MCF 10A (cell line): Measurements from ENCODE around the gene CSAD. TPM values are rescaled to one million over a fixed set of nuclear protein-coding genes. Genes with fewer than 3 reads are reported as not detected.
A peak's percentile ranks its signal among the peaks of the same experiment; 100 is the strongest.

Source experiments
- BruUV-seq: library from RNA; stranded (reverse); fragments of 400-500 nt; replicated peaks from 2 replicates; lab custom pipeline; 2021; lab: Mats Ljungman, UMichigan
- CTCF ChIA-PET: fragments of 300-600 bp; sonication (Branson Sonifier 250); formaldehyde crosslinking; extraction: SDS; loops from one replicate; lab custom pipeline; 2021; ENCODE audit warnings: antibody characterized with exemption, inconsistent platforms; lab: Yijun Ruan, JAX
- POLR2A ChIA-PET: fragments of 300-600, 350-650 bp; sonication (Branson Sonifier 250); formaldehyde crosslinking; extraction: SDS; loops from one replicate; lab custom pipeline; 2020; ENCODE audit warnings: antibody characterized with exemption, inconsistent platforms; lab: Yijun Ruan, JAX
- DNase-seq: peaks from one replicate; pipeline ENCODE4 v3.0.0-alpha.2; 2018; ENCODE audit not compliant: unreplicated experiment
- H3K27ac Mint-ChIP-seq: one replicate; pipeline ENCODE4 v1.8.0; 2022; ENCODE audit warnings: mild to moderate bottlenecking, low read depth, mixed read lengths; ENCODE audit not compliant: unreplicated experiment
- H3K27me3 Mint-ChIP-seq: one replicate; pipeline ENCODE4 v1.8.0; 2022; ENCODE audit warnings: mixed read lengths; ENCODE audit not compliant: insufficient read depth, unreplicated experiment
- H3K36me3 Mint-ChIP-seq: one replicate; pipeline ENCODE4 v1.8.0; 2022; ENCODE audit warnings: mild to moderate bottlenecking, moderate library complexity, mixed read lengths; ENCODE audit not compliant: insufficient read depth, unreplicated experiment
- H3K4me1 Mint-ChIP-seq: one replicate; pipeline ENCODE4 v1.8.0; 2022; ENCODE audit warnings: mixed read lengths; ENCODE audit not compliant: insufficient read depth, unreplicated experiment
- H3K4me3 Mint-ChIP-seq: one replicate; pipeline ENCODE4 v1.8.0; 2022; ENCODE audit warnings: mild to moderate bottlenecking, moderate library complexity, mixed read lengths; ENCODE audit not compliant: unreplicated experiment
- H3K9me3 Mint-ChIP-seq: one replicate; pipeline ENCODE4 v1.8.0; 2022; ENCODE audit warnings: mixed read lengths; ENCODE audit not compliant: unreplicated experiment
- intact Hi-C: fragments of 100-400 bp; cut with micrococcal nuclease; formaldehyde crosslinking; loops from 2 replicates; pipeline ENCODE4 v1.14.1; 2022
- total RNA-seq: library from RNA; stranded (reverse); gene quantifications from 2 replicates; pipeline ENCODE4 v1.2.3, GENCODE V29; 2022
- TF ChIP-seq, protein P1 (sequence below): fragments of 200-600 bp; IDR thresholded peaks from one replicate; pipeline ENCODE4 v1.8.0; 2022; ENCODE audit warnings: antibody characterized with exemption, mild to moderate bottlenecking; ENCODE audit not compliant: unreplicated experiment

The CSAD gene
- total RNA-seq, 1 experiment from 2014 or later, result 22.7 TPM

DNA sequence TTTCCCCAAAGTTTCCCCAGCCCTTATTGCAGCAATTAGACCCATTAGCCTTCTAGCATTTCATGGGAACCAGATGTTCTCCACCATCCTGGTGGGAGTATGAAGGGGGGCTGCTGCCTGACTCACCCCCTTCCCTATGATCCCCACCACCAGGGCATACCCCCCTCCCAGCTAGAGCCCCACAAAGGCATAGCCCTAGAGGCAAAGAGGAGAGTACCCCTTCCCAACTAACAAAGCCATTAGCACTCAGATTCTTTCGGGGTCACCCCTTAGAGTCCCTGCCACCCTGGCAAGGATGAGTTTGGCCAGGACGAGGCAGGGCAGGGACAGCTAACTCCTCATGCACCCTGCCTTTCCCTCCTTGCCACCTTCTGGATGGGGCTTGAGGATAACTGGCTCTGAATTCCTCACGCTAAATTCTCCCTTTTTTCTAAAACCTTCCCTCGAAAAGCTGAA lies 42.1 kb upstream of the CSAD start:
- intact Hi-C loops, result no loop called here
- peaks cover 63% of the 10 kb centered on the region for H3K4me1 Mint-ChIP-seq
- CTCF ChIA-PET, result interaction anchor here (0.6 to 0.8 kb wide), 4 partner anchors 10 to 320 kb away, joined by 3 to 4 read pairs (median 3); no protein-coding TSS in a partner anchor
- POLR2A ChIA-PET, result interaction anchor here (0.6 to 3.7 kb wide), 6 partner anchors 9 to 76 kb away, joined by 3 to 18 read pairs (median 4); partner anchors contain the start of gene RARG
- no peaks in the 10 kb centered on the region for H3K27me3 Mint-ChIP-seq
- no TSS peak for BruUV-seq
- peak overlapping the region; percentile 19 for H3K4me3 Mint-ChIP-seq
- no peaks in the 10 kb centered on the region for H3K9me3 Mint-ChIP-seq
- TF ChIP-seq, protein P1, sequence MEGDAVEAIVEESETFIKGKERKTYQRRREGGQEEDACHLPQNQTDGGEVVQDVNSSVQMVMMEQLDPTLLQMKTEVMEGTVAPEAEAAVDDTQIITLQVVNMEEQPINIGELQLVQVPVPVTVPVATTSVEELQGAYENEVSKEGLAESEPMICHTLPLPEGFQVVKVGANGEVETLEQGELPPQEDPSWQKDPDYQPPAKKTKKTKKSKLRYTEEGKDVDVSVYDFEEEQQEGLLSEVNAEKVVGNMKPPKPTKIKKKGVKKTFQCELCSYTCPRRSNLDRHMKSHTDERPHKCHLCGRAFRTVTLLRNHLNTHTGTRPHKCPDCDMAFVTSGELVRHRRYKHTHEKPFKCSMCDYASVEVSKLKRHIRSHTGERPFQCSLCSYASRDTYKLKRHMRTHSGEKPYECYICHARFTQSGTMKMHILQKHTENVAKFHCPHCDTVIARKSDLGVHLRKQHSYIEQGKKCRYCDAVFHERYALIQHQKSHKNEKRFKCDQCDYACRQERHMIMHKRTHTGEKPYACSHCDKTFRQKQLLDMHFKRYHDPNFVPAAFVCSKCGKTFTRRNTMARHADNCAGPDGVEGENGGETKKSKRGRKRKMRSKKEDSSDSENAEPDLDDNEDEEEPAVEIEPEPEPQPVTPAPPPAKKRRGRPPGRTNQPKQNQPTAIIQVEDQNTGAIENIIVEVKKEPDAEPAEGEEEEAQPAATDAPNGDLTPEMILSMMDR, result no peak
- no peak for DNase-seq
- no peak overlapping the region for H3K27ac Mint-ChIP-seq
- H3K36me3 Mint-ChIP-seq, result peaks cover 27% of the 10 kb centered on the region

DNA sequence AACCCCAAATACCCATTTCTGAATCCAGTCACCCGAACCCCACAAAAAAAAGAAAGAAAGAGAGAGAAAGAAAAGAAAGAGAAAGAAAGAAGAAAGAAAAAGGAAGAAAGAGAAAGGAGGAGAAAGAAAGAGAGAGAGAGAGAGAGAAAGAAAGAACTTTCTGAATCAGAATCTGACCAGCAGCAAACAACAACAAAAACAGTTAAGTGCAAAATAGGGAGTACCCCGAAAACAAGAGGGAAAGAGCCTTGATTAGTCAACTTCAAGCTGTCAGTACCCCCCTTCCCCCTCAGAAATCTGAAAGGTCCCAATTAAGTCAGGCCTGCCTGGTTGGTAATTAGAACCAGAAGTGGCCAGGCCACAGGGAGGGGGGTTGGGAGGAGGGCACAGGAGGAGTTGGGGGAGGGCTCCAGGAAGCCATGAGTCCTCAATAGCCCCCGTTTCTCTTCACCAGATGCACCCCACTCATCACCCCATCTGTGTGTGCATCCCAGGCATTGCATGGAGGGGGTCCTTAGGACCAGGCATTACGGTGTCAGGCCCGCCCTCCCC lies 41.5 kb upstream of the CSAD start:
- Mint-ChIP-seq H3K4me3 (peak overlapping the region; percentile 83), H3K9me3 (no peaks in the 10 kb centered on the region), H3K27me3 (no peaks in the 10 kb centered on the region), H3K4me1 (peaks cover 68% of the 10 kb centered on the region), H3K36me3 (peaks cover 24% of the 10 kb centered on the region), H3K27ac (no peak overlapping the region)
- TF ChIP-seq, protein P1, result no peak
- intact Hi-C loops, result no loop called here
- ChIA-PET CTCF (interaction anchor here (0.6 to 0.8 kb wide), 3 partner anchors 43 to 123 kb away, joined by 3 to 4 read pairs (median 3); no protein-coding TSS in a partner anchor), POLR2A (interaction anchor here (1.4 to 3.7 kb wide), 3 partner anchors 9 to 29 kb away, joined by 5 to 18 read pairs (median 8); partner anchors contain the start of gene RARG)
- no TSS peak for BruUV-seq
- no peak for DNase-seq

DNA sequence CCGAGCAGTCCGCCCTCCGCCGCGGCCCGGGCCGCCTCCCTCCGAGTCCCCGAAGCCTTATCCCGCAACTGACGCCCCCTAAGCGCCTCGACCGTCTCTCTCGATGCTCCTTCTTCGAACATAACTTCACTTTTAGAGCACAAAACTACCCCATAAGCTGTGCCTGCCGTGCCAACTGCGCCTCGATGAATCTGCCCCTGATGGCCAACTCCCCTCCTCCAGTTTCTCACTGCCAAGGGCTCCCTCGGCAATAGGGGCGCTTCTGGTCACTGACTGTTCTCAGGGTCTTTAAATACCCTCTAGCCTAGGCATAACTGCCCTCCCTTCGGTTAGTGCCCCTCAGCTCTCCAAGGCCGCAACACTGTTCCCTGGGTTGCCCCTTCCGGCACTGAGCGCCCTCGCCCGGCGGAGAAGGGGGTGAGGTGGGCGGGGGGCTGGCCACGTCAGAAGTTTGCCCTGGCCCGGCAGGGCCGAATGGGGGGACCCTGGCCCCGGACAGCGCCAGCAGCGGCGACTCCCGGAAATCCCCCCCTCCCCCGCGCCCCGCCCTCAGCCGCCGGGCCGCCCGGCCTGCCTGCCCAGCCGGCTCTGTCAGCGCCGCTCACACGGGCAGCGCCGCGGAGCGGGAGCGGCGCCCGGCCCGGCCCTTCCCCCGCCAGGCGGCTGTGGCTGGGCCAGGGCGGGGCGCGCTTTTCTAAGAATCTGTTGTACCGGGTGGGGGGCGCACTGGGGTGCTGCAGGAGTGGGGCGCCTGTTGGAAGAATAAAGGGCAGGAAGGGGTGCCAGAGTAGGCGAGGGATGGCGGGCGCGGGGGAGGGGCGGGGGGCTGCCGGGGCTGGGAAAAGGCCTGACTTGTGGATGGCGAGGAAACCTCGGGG lies 40.7 kb upstream of the CSAD start:
- no TSS peak for BruUV-seq
- H3K36me3 Mint-ChIP-seq, result peaks cover 20% of the 10 kb centered on the region
- ChIA-PET POLR2A (interaction anchor here (0.6 to 4.9 kb wide), 9 partner anchors 10 to 100 kb away, joined by 3 to 43 read pairs (median 8); partner anchors contain the start of genes AAAS, CSAD, RARG and ZNF740), CTCF (no interaction called here)
- no peak for DNase-seq
- TF ChIP-seq, protein P1, result no peak
- H3K27me3 Mint-ChIP-seq, result no peaks in the 10 kb centered on the region
- H3K4me3 Mint-ChIP-seq, result peak overlapping the region; percentile 83
- peak overlapping the region; percentile 80 for H3K27ac Mint-ChIP-seq
- intact Hi-C loops, result loop anchor here (2.0 kb wide), 1 partner anchor 29 kb away; no protein-coding TSS in a partner anchor
- H3K9me3 Mint-ChIP-seq, result no peaks in the 10 kb centered on the region
- H3K4me1 Mint-ChIP-seq, result peaks cover 70% of the 10 kb centered on the region
